Sciatic nerve (tissue), 2 donors: ENCODE measurements around the gene ANKZF1. TPM values are rescaled to one million over a fixed set of nuclear protein-coding genes. Genes with fewer than 3 reads are reported as not detected.

Source experiments
- ATAC-seq: fragments of 200-7000 bp; cut with Tn5 transposase; one replicate; pipeline ENCODE4 v1.9.1; 2020; ENCODE audit warnings: mild to moderate bottlenecking, moderate library complexity
- DNase-seq: peaks from one replicate; pipeline ENCODE4 v3.0.0-alpha.2; 2020; ENCODE audit warnings: low spot score
- intact Hi-C: fragments of 100-400 bp; cut with DNase I; formaldehyde crosslinking; loops from one replicate; pipeline ENCODE4 v1.14.2; 2022
- total RNA-seq: library from RNA; stranded (reverse); fragmentation: NEBNext Ultra II Directional; extraction: Animal tissue kit (Norgen Biotek cat#: 25700); gene quantifications from one replicate; pipeline ENCODE4 v1.2.1, GENCODE V29; 2021
- donor health status: DM: no; HTN: no; CAD: no.
- donor health status: DM: no; HTN: no; CAD: no.

The ANKZF1 gene
- total RNA-seq, 1 donor from 2014 or later = 46.9 TPM

GRCh38 chr2:219219784-219220532 lies 9.6 kb upstream of the ANKZF1 start:
- intact Hi-C loops = loop anchor here (5.0 kb wide), 2 partner anchors 43 to 823 kb away; partner anchors contain the start of genes CNPPD1, CTDSP1 and RETREG2
- ATAC-seq = no peak
- no peak for DNase-seq

- no peak for ATAC-seq
- intact Hi-C loops = no loop called here
- no peak for DNase-seq
These were observed 8.8 kb upstream of the ANKZF1 start for GRCh38 chr2:219220652-219221402.

GRCh38 chr2:219221957-219222518 lies 7.6 kb upstream of the ANKZF1 start:
- ATAC-seq = no peak
- DNase-seq = no peak
- intact Hi-C loops = no loop called here

- intact Hi-C loops = no loop called here
- no peak for DNase-seq
- ATAC-seq = no peak
These were observed 5.6 kb upstream of the ANKZF1 start for GRCh38 chr2:219223831-219224610.

GRCh38 chr2:219225350-219225749 lies 4.3 kb upstream of the ANKZF1 start:
- intact Hi-C loops = no loop called here
- DNase-seq (no peak), ATAC-seq (no peak)

- DNase-seq (no peak), ATAC-seq (no peak)
- intact Hi-C loops = no loop called here
These were observed 1.3 kb upstream of the ANKZF1 start for GRCh38 chr2:219228041-219228910.

GRCh38 chr2:219228911-219229304 lies 698 bp upstream of the ANKZF1 start:
- ATAC-seq = peak; percentile 2
- peak; percentile 70 for DNase-seq
- intact Hi-C loops = no loop called here

GRCh38 chr2:219230059-219230540 lies 494 bp downstream of the ANKZF1 start:
- intact Hi-C loops = no loop called here
- DNase-seq (no peak), ATAC-seq (peak; percentile 9)

- no peak for ATAC-seq
- no peak for DNase-seq
- intact Hi-C loops = no loop called here
These were observed 4.7 kb downstream of the ANKZF1 start for GRCh38 chr2:219234331-219234730.

- DNase-seq (no peak), ATAC-seq (no peak)
- intact Hi-C loops = loop anchor here (10.0 kb wide), 1 partner anchor 1169 kb away; no protein-coding TSS in a partner anchor
These were observed 13.7 kb downstream of the ANKZF1 start for GRCh38 chr2:219243291-219243761.

- no peak for ATAC-seq
- intact Hi-C loops = loop anchor here (1.0 to 10.0 kb wide), 2 partner anchors 23 to 1170 kb away; no protein-coding TSS in a partner anchor
- no peak for DNase-seq
These were observed 15.2 kb downstream of the ANKZF1 start for GRCh38 chr2:219244789-219245147.

GRCh38 chr2:219245148-219245898 lies 15.7 kb downstream of the ANKZF1 start, which contains the start of the genes GLB1L and STK16:
Gene GLB1L (minus strand): TSS chr2:219245444. CDS start chr2:219243573, 1,871 bp downstream.
Gene STK16 (plus strand): TSS chr2:219245479. CDS start chr2:219246000, 521 bp downstream.
- DNase-seq (peak; percentile 98), ATAC-seq (peak; percentile 97)
- intact Hi-C loops = loop anchor here (1.0 to 10.0 kb wide), 2 partner anchors 22 to 1171 kb away; no protein-coding TSS in a partner anchor

- ATAC-seq = no peak
- no peak for DNase-seq
- intact Hi-C loops = loop anchor here (1.0 to 10.0 kb wide), 2 partner anchors 21 to 1171 kb away; no protein-coding TSS in a partner anchor
These were observed 16.3 kb downstream of the ANKZF1 start for GRCh38 chr2:219245899-219246230.

GRCh38 chr2:219246559-219246958 lies 17.0 kb downstream of the ANKZF1 start:
- ATAC-seq (no peak), DNase-seq (no peak)
- intact Hi-C loops = loop anchor here (10.0 kb wide), 1 partner anchor 1172 kb away; no protein-coding TSS in a partner anchor

GRCh38 chr2:219247678-219248642 lies 18.4 kb downstream of the ANKZF1 start:
- ATAC-seq (no peak), DNase-seq (no peak)
- intact Hi-C loops = loop anchor here (10.0 kb wide), 1 partner anchor 1173 kb away; no protein-coding TSS in a partner anchor

GRCh38 chr2:219248845-219249202 lies 19.2 kb downstream of the ANKZF1 start:
- intact Hi-C loops = loop anchor here (10.0 kb wide), 1 partner anchor 1174 kb away; no protein-coding TSS in a partner anchor
- ATAC-seq (no peak), DNase-seq (no peak)
